HG02588 (cell line): ENCODE results near the gene DEPDC5.

ENCODE experiments used
- ATAC-seq: cut with Tn5 transposase; IDR thresholded peaks from one replicate; pipeline ENCODE4 v1.9.1; 2021; ENCODE audit warnings: mild to moderate bottlenecking, moderate library complexity; ENCODE audit not compliant: unreplicated experiment

The DEPDC5 gene

GRCh38 chr22:31944700-31945442 is 191.1 kb downstream of the DEPDC5 start:
- peak; percentile 25 for ATAC-seq

- no peak for ATAC-seq
Observed at GRCh38 chr22:31945443-31945855, 191.6 kb downstream of the DEPDC5 start.

- no peak for ATAC-seq
Observed at GRCh38 chr22:31945971-31946680, 192.3 kb downstream of the DEPDC5 start.

- no peak for ATAC-seq
Observed at GRCh38 chr22:31947296-31947695, 193.5 kb downstream of the DEPDC5 start.

GRCh38 chr22:31948002-31948401 is 194.2 kb downstream of the DEPDC5 start:
- ATAC-seq: no peak

GRCh38 chr22:31950226-31950625 is 196.4 kb downstream of the DEPDC5 start:
- no peak for ATAC-seq

- no peak for ATAC-seq
Observed at GRCh38 chr22:31951194-31952093, 197.6 kb downstream of the DEPDC5 start.

- no peak for ATAC-seq
Observed at GRCh38 chr22:31952094-31952401, 198.2 kb downstream of the DEPDC5 start.

GRCh38 chr22:31952472-31952871 is 198.7 kb downstream of the DEPDC5 start:
- ATAC-seq: no peak

- ATAC-seq: no peak
Observed at GRCh38 chr22:31953261-31953660, 199.4 kb downstream of the DEPDC5 start.

- no peak for ATAC-seq
Observed at GRCh38 chr22:31954535-31955523, 201.0 kb downstream of the DEPDC5 start.

GRCh38 chr22:31956360-31956759 is 202.5 kb downstream of the DEPDC5 start:
- no peak for ATAC-seq
